GM19455 (cell line): ENCODE data around the gene SEPHS1.
A peak's percentile ranks its signal among the peaks of the same experiment; 100 is the strongest.

Experiments
- ATAC-seq: cut with Tn5 transposase; IDR thresholded peaks from one replicate; pipeline ENCODE4 v1.9.1; 2021; ENCODE audit not compliant: unreplicated experiment

The SEPHS1 gene

GRCh38 chr10:13329565-13329964 lies 18.5 kb downstream of the SEPHS1 start:
- ATAC-seq: no peak

GRCh38 chr10:13328613-13329012 lies 19.5 kb downstream of the SEPHS1 start:
- no peak for ATAC-seq

GRCh38 chr10:13328126-13328525 lies 20.0 kb downstream of the SEPHS1 start:
- ATAC-seq: no peak

- no peak for ATAC-seq
Observed at GRCh38 chr10:13327534-13327933, 20.6 kb downstream of the SEPHS1 start.

- ATAC-seq: no peak
Observed at GRCh38 chr10:13322615-13323148, 25.4 kb downstream of the SEPHS1 start.

GRCh38 chr10:13321576-13321975 lies 26.5 kb downstream of the SEPHS1 start:
- ATAC-seq: no peak

GRCh38 chr10:13319166-13319565 lies 28.9 kb downstream of the SEPHS1 start:
- no peak for ATAC-seq

- ATAC-seq: no peak
Observed at GRCh38 chr10:13317474-13317873, 30.6 kb downstream of the SEPHS1 start.

- no peak for ATAC-seq
Observed at GRCh38 chr10:13316635-13317311, 31.3 kb downstream of the SEPHS1 start.

GRCh38 chr10:13315361-13315760 lies 32.7 kb downstream of the SEPHS1 start:
- no peak for ATAC-seq

GRCh38 chr10:13311177-13311575 lies 36.9 kb downstream of the SEPHS1 start:
- no peak for ATAC-seq

- no peak for ATAC-seq
Observed at GRCh38 chr10:13310518-13311176, 37.4 kb downstream of the SEPHS1 start.

- ATAC-seq: no peak
Observed at GRCh38 chr10:13309792-13310191, 38.3 kb downstream of the SEPHS1 start.

GRCh38 chr10:13308096-13308495 lies 40.0 kb downstream of the SEPHS1 start:
- no peak for ATAC-seq

- ATAC-seq: no peak
Observed at GRCh38 chr10:13306103-13306502, 42.0 kb downstream of the SEPHS1 start.

- no peak for ATAC-seq
Observed at GRCh38 chr10:13302821-13303555, 45.1 kb downstream of the SEPHS1 start.

GRCh38 chr10:13299437-13300287 lies 48.4 kb downstream of the SEPHS1 start, which contains the start of gene PHYH:
Gene PHYH, minus strand, starts transcription at chr10:13300064. Its CDS starts 22 bp downstream, at chr10:13300042.
- peak; percentile 67 for ATAC-seq

GRCh38 chr10:13298748-13299436 lies 49.2 kb downstream of the SEPHS1 start:
- no peak for ATAC-seq

- no peak for ATAC-seq
Observed at GRCh38 chr10:13296476-13296875, 51.6 kb downstream of the SEPHS1 start.

GRCh38 chr10:13294784-13295183 lies 53.3 kb downstream of the SEPHS1 start:
- no peak for ATAC-seq
